Adipocyte (in vitro differentiated cells): ENCODE measurements around the gene PARP16.
A peak's percentile ranks its signal among the peaks of the same experiment; 100 is the strongest.
"Not testable (repeated sequence)": the region's sequence is repeated elsewhere in the genome, so short reads cannot be mapped to it uniquely, and the experiment has no call there.

ENCODE experiments used
- DNase-seq: peaks from one replicate; pipeline ENCODE4 v3.0.0-alpha.2; 2015; ENCODE audit warnings: low read depth
- H3K27me3 ChIP-seq: replicated peaks from 2 replicates; pipeline ENCODE4 v1.7.0; 2013; ENCODE audit warnings: mild to moderate bottlenecking, low read length, moderate library complexity; ENCODE audit not compliant: control insufficient read depth, insufficient read depth
- H3K36me3 ChIP-seq: 2 replicates; pipeline ENCODE4 v1.7.0; 2013; ENCODE audit warnings: low read length, mild to moderate bottlenecking, moderate library complexity; ENCODE audit not compliant: control insufficient read depth, insufficient read depth, severe bottlenecking
- H3K4me1 ChIP-seq: 2 replicates; pipeline ENCODE4 v1.7.0; 2013; ENCODE audit warnings: mild to moderate bottlenecking, low read length, moderate library complexity; ENCODE audit not compliant: control insufficient read depth, insufficient read depth
- H3K4me3 ChIP-seq: 2 replicates; pipeline ENCODE4 v1.7.0; 2013; ENCODE audit warnings: mild to moderate bottlenecking, low read length, moderate library complexity
- H3K9ac ChIP-seq: 2 replicates; pipeline ENCODE4 v1.7.0; 2013; ENCODE audit warnings: mild to moderate bottlenecking, low read length, moderate library complexity
- H3K9me3 ChIP-seq: 2 replicates; pipeline ENCODE4 v1.7.0; 2013; ENCODE audit warnings: mild to moderate bottlenecking, low read length, moderate library complexity; ENCODE audit not compliant: control insufficient read depth

Gene PARP16

DNA sequence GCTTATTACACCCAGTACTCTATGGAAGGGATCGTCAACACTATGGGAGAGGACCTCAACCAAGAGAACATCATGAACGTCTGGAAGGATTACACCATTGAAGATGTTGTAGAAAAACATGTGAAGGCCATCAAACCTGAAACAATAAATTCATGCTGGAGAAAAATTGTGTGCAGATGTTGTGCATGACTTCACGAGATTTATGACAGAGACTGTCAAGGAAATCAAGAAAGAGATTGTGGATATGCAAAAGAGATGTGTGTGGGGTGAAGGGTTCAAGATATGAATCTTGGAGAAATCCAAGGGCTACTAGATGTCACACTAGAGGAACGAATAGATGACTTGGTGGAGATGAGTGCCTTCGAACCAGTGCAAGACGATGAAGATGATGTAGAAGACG lies 3.5 kb upstream of the PARP16 start:
- no peaks in the 10 kb centered on the region for H3K9me3 ChIP-seq
- no peaks in the 10 kb centered on the region for H3K27me3 ChIP-seq
- no peak overlapping the region for H3K9ac ChIP-seq
- no peak overlapping the region for H3K4me3 ChIP-seq
- no peaks in the 10 kb centered on the region for H3K36me3 ChIP-seq
- peaks cover 8% of the 10 kb centered on the region for H3K4me1 ChIP-seq
- DNase-seq = no peak

DNA sequence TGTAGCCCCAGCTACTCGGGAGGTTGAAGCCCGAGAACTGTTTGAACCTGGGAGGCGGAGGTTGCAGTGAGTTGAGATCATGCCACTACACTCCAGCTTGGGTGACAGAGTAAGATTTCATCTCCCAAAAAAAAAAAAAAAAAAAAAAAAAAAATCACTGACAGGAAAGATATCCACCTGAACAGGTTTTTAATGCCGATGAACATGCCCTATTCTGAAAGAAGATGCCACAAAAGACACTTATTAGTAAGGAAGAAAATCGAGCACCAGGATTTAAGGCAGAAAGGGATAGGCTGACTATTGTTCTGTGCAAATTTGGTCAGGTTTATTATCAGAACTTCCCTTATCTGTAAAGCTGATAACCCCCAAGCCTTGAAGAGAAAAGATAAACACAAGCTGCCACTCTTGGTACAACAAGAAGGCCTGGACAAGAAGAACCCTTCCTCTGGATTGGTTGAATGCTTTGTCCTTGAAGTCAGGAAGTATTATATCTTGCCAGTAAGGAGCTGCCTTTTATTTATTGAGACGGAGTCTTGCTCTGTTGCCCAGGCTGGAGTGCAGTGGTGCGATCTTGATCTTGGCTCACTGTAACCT lies 2.7 kb upstream of the PARP16 start:
- H3K4me3 ChIP-seq = no peak overlapping the region
- H3K9ac ChIP-seq = no peak overlapping the region
- no peaks in the 10 kb centered on the region for H3K27me3 ChIP-seq
- no peaks in the 10 kb centered on the region for H3K9me3 ChIP-seq
- no peaks in the 10 kb centered on the region for H3K36me3 ChIP-seq
- DNase-seq = no peak
- peaks cover 8% of the 10 kb centered on the region for H3K4me1 ChIP-seq

DNA sequence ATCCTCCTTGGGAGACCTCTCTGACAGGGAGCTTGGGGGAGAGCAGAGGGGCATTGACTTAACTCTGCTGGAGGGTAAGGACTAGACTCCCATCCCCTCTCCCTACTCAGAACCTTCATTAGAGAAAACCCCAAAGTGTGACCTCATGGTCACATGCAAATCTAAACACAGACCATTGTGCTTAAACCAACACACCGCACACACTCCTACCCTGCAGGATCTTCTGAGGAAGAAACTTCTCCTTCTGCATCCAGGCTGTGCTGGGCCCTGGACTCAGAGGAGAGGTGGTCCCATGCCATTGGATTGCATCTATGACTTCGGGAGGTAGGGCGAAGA lies 805 bp upstream of the PARP16 start:
- H3K9me3 ChIP-seq = no peaks in the 10 kb centered on the region
- peaks cover 8% of the 10 kb centered on the region for H3K4me1 ChIP-seq
- no peak overlapping the region for H3K9ac ChIP-seq
- no peaks in the 10 kb centered on the region for H3K27me3 ChIP-seq
- no peak for DNase-seq
- no peak overlapping the region for H3K4me3 ChIP-seq
- H3K36me3 ChIP-seq = no peaks in the 10 kb centered on the region

DNA sequence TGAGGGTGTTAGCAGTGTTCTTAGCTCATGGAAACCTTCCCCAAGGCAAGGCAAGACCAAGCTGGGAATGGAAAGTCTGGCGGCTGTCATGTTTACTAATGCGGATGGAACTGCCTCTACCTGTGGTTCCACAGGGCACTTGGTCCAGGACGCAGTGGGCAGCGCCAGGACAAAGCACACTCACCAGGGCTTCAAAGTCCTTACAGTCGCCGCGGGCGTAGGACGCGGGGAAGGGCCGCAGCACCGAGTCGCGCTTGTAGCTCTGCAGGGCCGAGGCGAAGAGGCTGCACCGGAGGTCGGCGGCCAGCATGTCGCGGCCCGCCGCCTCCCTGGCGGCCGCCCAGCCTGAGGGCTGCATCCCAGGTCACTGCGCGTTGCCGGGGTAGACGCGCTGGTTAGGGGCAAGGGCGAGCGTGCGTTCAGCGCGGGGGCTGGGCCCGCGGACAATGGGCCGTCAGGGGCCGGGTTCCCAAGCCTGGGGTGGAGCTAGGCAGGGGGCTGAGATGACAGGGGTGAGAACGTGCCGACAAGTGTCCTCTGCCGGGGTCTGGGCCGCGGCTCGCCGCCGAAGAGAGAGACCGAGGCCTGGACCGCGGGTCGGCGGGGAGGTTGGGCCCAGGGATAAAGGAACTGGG lies 497 bp downstream of the PARP16 start:
- peak; percentile 56 for DNase-seq
- Histone ChIP-seq H3K9ac (peak overlapping the region; percentile 85), H3K36me3 (no peaks in the 10 kb centered on the region), H3K4me1 (peaks cover 8% of the 10 kb centered on the region), H3K9me3 (no peaks in the 10 kb centered on the region), H3K4me3 (peak overlapping the region; percentile 84), H3K27me3 (no peaks in the 10 kb centered on the region)

DNA sequence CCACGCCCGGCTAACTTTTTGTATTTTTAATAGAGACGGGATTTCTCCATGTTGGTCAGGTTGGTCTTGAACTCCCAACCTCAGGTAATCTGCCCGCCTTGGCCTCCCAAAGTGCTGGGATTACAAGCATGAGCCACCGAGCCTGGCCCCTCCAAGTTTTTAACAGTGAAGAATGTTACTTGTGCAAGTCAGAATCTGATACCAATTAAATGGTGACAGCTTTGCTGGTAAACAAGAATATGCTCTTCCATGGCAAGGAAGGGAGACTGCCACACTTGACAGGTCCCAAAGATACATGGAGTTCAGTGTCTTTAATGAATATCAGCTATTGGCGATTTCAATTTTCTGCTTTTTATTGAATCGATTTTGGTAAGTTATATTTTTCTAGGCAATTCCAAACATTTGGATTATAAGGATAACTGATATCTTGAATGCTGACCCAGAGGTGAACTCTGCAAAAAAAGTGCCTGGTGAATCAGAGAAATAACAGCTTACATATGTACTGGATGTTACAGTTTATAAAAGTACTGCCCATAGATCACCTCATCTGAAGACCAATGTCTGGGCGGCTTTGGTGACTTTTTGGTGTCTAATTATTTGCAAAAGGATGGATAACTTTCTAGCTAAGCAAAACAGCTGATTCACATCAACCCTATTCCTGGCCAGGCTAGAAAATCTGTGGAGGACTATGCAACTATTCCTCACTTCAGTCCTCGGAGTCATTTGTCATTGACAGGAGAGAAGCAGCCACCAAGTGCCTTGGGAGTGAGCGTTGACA lies 1.2 kb downstream of the PARP16 start:
- DNase-seq = peak; percentile 56
- Histone ChIP-seq H3K9me3 (no peaks in the 10 kb centered on the region), H3K4me1 (peaks cover 8% of the 10 kb centered on the region), H3K9ac (peak overlapping the region; percentile 85), H3K4me3 (peak overlapping the region; percentile 84), H3K36me3 (no peaks in the 10 kb centered on the region), H3K27me3 (no peaks in the 10 kb centered on the region)

DNA sequence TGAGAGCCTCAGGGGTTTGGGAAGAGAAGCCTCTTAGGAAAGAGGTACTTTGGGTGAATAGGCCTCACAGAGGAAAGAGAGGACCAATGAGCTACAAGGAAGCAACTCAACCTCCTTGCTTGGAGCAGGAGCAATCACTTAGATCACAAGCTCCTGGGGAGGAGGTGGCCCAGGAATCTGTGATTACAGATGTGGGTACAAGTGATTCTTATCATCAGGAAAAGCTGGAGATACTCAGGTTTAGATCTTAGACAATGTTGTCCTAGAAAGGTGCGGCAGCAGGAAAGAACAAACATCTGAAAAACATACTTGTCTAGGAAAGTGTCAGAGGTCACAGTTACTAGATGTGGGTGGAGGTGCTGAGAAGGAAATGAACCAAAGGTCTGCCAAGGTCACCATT lies 8.2 kb downstream of the PARP16 start:
- no peaks in the 10 kb centered on the region for H3K4me1 ChIP-seq
- no peak for DNase-seq
- H3K27me3 ChIP-seq = no peaks in the 10 kb centered on the region
- H3K36me3 ChIP-seq = no peaks in the 10 kb centered on the region
- H3K9ac ChIP-seq = no peak overlapping the region
- H3K9me3 ChIP-seq = no peaks in the 10 kb centered on the region
- no peak overlapping the region for H3K4me3 ChIP-seq

DNA sequence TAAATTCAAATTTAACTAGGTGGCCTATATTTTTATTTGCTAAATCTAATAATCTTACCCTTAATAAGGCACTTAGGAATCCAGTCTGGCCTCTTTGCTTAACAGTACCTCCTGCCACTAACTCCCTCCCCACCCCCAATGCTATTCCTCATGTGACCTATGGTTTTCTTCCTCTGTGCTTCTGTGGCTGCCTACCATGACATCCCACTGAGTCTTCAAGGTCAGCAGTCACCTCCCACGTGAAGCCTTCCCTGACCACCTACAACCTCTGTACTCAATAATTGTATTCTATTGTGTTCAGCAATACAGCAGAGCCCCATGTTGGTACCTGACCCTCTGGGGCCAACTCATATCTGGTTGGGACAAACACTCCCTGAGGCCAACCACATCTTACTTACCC lies 9.7 kb downstream of the PARP16 start:
- H3K9me3 ChIP-seq = no peaks in the 10 kb centered on the region
- H3K9ac ChIP-seq = no peak overlapping the region
- no peaks in the 10 kb centered on the region for H3K36me3 ChIP-seq
- H3K4me3 ChIP-seq = no peak overlapping the region
- no peaks in the 10 kb centered on the region for H3K4me1 ChIP-seq
- no peaks in the 10 kb centered on the region for H3K27me3 ChIP-seq
- DNase-seq = no peak

DNA sequence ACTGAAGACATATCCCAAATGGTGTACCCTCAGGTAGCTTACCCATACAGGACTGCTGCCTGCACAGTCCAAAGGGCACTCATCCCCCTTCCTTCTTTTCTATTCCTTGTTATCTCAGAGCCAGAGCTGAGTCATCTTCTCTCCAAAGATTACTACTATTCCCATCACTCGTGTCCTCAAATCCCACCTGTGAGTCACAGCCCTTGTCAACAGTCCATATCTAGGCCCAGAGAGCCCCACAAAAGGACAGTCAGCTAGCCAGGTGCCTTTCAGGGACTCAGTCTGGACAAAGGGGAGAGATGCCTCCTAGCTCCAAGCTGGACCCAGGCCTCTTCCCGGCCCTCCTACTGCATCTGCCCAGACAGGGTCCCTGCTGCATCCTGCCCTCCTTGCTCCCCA lies 11.0 kb downstream of the PARP16 start:
- Histone ChIP-seq H3K36me3 (no peaks in the 10 kb centered on the region), H3K4me1 (peaks cover 1% of the 10 kb centered on the region), H3K9me3 (no peaks in the 10 kb centered on the region), H3K27me3 (no peaks in the 10 kb centered on the region), H3K9ac (no peak overlapping the region), H3K4me3 (no peak overlapping the region)
- no peak for DNase-seq

DNA sequence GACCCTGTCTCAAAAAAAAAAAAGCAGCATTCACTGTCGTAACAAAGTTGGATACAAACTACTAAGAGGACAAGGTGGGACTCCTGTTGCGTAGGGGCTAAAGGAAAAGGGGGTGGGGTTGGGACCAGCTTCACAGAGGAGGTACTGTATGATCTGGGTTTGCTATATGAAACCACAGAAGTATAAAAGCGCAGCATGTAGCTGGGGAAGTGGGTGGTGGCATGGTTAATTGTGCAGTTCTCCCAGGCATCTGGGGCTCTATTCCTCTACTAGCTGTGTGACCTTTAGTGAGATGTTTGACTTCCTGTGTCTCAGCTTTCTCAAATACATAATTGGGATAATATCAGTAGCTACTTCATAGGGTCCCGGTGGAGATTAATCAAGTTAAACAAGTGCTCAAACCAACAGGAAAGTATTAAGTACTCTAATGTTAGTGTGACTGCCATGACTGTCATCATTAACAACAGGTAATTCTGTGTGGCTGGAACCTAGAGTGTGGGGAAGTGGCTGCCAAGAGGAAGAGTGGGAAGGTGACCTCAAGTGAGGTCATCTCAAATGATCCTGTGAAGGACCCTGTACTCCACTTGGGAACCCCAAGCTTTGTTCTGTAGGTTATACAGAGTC lies 11.5 kb downstream of the PARP16 start:
- DNase-seq = no peak
- Histone ChIP-seq H3K4me3 (no peak overlapping the region), H3K9me3 (no peaks in the 10 kb centered on the region), H3K4me1 (peaks cover 4% of the 10 kb centered on the region), H3K9ac (no peak overlapping the region), H3K36me3 (no peaks in the 10 kb centered on the region), H3K27me3 (no peaks in the 10 kb centered on the region)

DNA sequence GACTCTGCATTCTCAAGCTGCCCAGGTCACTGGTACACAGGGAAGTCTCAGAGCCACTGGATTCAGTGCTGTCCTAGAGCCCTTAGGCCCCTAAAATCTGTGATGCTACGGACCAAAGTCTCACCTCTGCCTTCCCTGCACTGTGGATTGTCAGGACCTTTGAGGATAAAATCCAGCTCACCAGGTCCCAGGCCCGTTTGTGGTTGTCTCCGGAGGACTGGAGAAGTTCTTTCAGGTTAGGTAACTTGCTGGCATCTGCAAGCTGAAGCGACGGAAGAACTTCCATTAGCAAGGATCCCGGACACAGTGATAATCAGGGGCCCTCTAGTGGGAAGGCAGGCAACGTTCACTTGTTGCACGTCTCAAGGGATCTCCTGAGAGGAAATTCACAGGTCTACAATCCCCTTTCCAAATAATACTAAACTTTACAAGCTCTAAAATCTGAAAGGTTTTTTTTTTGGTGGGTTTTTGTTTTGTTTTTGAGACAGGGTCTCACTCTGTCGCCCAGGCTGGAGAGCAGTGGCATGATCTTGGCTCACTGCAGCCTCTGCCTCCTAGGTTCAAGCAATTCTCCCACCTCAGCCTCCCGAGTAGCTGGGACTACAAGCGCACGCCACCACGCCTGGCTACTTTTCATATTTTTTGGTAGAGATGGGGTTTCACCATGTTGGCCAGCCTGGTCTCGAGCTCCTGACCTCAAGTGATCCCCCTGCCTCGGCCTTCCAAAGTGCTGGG lies 15.7 kb downstream of the PARP16 start:
- not testable (repeated sequence) for H3K4me3 ChIP-seq, H3K9ac ChIP-seq, H3K4me1 ChIP-seq, H3K9me3 ChIP-seq, H3K36me3 ChIP-seq, H3K27me3 ChIP-seq
- DNase-seq = peak; percentile 88

DNA sequence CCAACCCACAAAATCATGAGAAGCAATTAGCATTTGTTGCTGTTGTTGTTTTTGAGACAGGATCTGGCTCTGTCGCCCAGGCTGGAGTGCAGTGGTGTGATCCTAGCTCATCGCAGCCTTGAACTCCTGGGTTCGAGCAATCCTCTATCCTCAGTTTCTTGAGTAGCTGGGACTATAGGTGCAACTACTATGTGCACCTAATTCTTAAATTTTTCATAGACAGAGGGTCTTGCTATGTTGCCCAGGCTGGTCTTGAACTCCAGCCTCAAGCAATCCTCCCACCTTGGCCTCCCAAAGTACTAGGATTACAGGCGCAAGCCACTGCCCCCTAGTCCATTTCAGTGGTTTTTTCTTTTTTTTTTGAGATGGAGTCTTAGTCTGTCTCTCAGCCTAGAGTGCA lies 18.3 kb downstream of the PARP16 start:
- no peaks in the 10 kb centered on the region for H3K36me3 ChIP-seq

More for the DNA sequence above, 18.3 kb downstream of the PARP16 start:
- Histone ChIP-seq H3K4me3 (no peak overlapping the region), H3K9me3 (no peaks in the 10 kb centered on the region), H3K9ac (no peak overlapping the region), H3K4me1 (peaks cover 4% of the 10 kb centered on the region), H3K27me3 (no peaks in the 10 kb centered on the region)
- no peak for DNase-seq
